Articular chondrocyte of knee joint (primary cell): ENCODE results near the gene JAKMIP2. TPM values are rescaled to one million over a fixed set of nuclear protein-coding genes. Genes with fewer than 3 reads are reported as not detected.

Experiments
- total RNA-seq: library from RNA; depleted of rRNA; stranded (reverse); fragments of >200 nt; gene quantifications from 2 replicates; pipeline ENCODE4 v1.2.3, GENCODE V29; 2012

The JAKMIP2 gene
- 0.54 TPM in 1 of 2 replicates, not detected in the other for total RNA-seq

DNA sequence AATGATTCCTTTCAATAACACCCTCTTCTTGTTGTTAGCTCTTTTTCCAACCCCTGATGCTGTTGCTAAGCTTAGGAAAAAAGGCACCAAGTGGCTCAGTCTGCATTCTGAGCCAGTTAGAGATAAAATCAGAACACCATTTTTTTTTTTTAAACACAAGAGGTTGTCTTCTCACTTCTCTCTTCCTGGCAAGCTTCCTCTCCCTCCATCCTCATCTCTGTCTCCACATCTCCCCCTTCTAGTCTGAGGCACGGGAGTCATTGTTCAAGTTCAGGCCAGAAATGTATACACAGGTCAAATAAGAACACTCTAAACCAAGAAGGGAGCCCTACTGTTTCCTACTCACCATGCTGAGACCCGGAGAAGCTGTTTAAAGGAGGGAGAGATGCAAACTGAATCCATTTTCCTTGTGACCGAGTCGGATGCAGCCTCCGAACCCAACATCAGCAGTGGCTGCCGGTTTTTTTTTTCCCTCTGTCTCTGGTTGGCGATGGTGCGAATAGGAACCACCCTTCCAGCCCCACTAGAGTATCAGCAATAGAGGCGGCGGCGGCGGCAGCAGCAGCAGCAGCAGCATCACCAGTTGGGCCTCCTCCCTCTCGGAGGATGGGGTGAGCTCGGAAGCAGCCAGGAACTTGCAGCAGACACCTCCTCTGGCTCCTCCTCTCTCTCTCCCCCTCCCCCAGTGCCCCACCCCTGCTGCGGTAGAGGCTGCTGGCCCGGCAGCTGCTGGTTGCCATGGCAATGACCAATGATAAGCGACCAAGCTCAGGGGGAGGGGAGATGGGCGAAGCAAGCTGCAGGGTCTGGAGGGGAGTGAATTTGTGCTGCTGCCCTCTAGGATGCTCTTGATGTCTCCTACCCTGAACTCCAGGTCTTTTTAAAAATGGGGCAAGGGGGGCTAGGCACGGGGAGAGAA, at the start of gene JAKMIP2:
JAKMIP2 (minus strand) TSS at position 619 of the 919 bp plus-strand sequence. CDS start 110,922 bp downstream, outside the sequence.

DNA sequence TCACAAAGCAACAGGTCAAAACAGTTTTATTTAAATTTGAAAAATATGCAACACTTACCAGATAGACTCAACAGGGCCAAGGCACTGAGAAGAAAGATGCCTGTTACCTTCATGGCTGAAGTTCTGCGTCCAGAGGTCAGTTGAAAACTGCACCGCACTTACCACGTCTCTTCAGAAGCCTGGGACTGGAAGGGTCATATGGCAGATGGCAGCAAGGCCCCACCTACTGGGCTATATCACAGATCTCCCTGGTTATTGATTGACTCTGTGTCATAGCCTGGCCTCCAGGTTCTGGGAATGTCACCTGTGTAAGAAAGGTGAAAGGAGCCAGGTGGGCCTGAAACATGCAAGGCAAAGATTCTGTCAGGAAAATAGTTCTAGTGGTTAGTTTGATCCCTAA, 48.9 kb upstream of the JAKMIP2 start, which contains the start of gene SPINK1:
SPINK1 (minus strand) TSS at position 207 of the 400 bp plus-strand sequence; CDS start at position 113, 94 bp downstream.

Other genes starting within 250 kb of the JAKMIP2 start
- not detected in 2 replicates for gene SPINK1, start 48.9 kb upstream of the JAKMIP2 start, total RNA-seq
- gene SCGB3A2, start 96.0 kb upstream of the JAKMIP2 start, total RNA-seq = not detected in 2 replicates
- 0.39 TPM in 1 of 2 replicates, not detected in the other for gene C5orf46, start 123.8 kb upstream of the JAKMIP2 start, total RNA-seq